Tongue (tissue), 2 donors: Measurements from ENCODE around the gene LRRN3. TPM values are rescaled to one million over a fixed set of nuclear protein-coding genes. Genes with fewer than 3 reads are reported as not detected.

Source experiments
- DNase-seq: peaks from one replicate; pipeline ENCODE4 v3.0.0-alpha.2; 2015
- total RNA-seq: library from RNA; depleted of rRNA; stranded (reverse); fragments of >200 nt; gene quantifications from one replicate; pipeline ENCODE4 v1.2.3, GENCODE V29; 2014

The LRRN3 gene
- total RNA-seq, 1 donor from 2014 or later, result 2.5 TPM

DNA sequence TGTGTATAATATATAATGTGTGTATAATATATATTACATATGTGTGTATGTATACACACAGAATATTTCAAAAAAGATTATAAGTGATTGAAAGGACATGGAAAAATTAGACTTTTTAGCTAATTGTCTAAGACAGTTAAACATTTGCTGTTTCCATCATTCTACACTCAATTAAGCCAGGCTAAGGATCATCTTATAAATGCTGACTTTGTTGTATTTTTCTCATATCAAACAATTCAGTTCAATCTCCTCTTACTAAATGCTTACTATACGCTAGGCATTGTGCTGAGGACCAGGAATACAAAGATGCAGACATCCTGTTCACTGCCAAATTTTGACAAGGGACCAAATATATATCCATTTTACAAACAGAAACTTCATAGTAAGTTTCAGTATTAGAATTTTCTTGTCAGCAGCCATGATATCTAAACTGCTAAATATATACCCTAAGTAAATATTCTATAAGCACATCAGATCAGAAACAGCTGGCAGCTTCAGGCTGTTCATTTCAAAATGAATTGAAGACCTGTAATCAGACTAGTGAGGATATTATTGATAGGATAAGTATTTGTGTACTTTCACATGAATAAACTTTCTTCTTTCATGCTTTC lies 10.3 kb upstream of the LRRN3 start:
- no peak for DNase-seq

GRCh38 chr7:111081546-111082267 lies 9.2 kb upstream of the LRRN3 start:
- DNase-seq, result no peak

DNA sequence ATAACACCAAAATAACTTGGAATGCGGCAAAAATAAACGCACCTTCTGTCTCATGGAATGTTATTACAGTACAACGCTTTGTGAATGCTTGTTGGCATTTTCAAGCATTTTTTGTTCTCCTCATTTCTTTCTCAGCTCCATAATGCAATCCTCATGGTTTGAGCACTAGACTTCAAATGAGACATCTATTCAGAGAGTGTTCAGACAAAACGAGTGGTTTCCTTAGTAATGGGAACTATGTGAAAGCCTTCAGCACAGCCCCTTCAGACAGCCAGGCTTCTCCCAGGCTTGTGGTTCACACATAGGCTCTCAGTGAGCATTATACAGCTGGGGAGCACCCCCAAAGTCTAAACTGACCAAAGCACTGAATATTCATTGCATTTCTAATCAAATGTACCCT lies 8.6 kb upstream of the LRRN3 start:
- DNase-seq, result peak; percentile 17

- no peak for DNase-seq
Observed at GRCh38 chr7:111083413-111083812, 7.5 kb upstream of the LRRN3 start.

DNA sequence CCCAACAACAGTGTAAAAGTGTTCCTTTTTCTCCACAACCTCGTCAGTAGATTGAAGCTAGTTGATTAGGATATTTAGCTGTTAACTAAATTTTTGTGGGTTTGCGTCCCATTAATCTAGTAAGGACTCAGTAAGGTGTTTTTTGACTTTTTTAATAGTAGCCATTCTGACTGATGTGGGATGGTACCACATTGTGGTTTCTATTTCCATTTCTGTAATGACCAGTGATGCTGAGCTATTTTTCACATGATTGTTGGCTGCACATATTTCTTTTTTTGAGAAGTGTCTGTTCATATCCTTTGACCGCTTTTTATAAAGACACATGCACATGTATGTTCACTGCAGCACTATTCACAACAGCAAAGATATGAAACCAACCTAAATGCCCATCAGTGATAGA lies 5.6 kb upstream of the LRRN3 start:
- no peak for DNase-seq

DNA sequence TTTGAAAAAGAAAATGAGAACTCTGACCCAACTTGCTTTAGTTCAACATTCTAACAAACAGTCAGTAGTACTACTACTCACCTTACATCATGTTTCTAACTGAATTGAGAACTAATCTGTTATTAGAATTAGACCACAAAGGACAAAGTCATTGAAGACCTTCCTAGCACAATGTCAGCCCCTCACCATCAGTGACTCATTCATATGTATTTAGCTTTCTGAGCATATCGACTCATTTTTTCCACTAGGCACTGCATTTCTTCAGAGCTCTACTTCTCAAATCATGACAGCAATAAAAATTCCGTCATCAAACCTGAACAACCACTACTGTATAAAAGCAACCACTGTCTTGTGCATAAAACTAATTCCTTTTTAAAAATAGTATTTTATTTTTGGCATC lies 4.4 kb upstream of the LRRN3 start:
- DNase-seq, result no peak

DNA sequence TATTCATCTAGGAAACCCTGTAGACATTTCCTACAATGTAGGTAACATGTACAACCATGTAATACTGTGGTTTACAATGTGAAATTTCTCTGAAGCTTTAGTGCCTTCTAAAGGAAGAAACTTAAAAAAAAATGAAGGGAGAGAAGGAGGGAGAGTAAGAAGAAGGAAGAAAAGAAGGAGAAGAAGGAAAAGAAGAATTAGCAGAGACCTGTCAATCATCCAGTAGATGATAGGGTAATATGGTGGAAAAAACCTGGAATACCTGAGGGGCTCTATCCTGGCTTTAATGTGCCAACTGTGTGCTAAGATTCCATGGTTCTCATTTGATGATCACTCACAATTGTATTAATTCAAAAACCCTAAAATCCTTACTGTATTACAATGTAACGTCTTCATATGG lies 2.6 kb upstream of the LRRN3 start:
- no peak for DNase-seq

GRCh38 chr7:111089822-111090426 lies 1.0 kb upstream of the LRRN3 start:
- DNase-seq, result peak; percentile 68

- DNase-seq, result peak; percentile 48
Observed at GRCh38 chr7:111091593-111092358, 849 bp downstream of the LRRN3 start.

GRCh38 chr7:111092406-111093236 lies 1.7 kb downstream of the LRRN3 start:
- no peak for DNase-seq

- no peak for DNase-seq
Observed at GRCh38 chr7:111093496-111093895, 2.6 kb downstream of the LRRN3 start.

DNA sequence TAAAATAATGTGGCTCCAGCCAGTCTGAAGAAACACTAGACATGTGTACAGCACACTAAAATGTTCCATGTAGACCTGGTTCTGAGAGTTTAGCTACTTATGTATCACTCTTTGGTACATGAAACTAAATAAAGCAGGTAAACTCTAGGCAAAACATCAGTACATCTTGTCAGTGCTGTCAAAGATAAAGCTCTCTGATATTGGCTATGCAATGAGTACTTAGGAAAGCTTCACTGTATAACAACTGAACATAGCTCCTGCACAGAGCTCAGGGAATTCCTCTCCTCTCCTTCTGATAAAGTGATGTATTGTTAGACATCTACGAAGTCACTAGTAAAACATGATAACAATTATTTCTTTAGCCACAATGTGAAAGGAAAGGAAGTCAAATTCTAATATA lies 3.5 kb downstream of the LRRN3 start:
- no peak for DNase-seq

DNA sequence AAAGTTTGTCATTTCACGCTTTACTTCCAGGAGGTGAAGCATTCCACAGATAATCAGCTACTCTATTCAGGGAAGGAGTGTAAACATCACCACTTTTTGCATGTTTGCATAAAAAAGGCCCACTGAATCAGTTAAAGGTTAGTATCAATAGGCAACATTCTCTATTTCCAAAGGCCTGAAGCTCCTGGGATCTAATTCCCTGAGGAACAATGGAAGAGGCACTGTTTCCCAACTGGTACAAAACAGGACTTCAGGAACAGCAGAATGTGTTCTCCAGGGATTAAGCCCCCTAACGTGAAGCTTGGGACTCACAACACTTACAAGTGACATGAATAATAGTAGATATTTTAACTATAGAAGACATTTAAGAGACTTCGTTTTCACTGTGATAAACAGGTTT lies 6.1 kb downstream of the LRRN3 start:
- no peak for DNase-seq

DNA sequence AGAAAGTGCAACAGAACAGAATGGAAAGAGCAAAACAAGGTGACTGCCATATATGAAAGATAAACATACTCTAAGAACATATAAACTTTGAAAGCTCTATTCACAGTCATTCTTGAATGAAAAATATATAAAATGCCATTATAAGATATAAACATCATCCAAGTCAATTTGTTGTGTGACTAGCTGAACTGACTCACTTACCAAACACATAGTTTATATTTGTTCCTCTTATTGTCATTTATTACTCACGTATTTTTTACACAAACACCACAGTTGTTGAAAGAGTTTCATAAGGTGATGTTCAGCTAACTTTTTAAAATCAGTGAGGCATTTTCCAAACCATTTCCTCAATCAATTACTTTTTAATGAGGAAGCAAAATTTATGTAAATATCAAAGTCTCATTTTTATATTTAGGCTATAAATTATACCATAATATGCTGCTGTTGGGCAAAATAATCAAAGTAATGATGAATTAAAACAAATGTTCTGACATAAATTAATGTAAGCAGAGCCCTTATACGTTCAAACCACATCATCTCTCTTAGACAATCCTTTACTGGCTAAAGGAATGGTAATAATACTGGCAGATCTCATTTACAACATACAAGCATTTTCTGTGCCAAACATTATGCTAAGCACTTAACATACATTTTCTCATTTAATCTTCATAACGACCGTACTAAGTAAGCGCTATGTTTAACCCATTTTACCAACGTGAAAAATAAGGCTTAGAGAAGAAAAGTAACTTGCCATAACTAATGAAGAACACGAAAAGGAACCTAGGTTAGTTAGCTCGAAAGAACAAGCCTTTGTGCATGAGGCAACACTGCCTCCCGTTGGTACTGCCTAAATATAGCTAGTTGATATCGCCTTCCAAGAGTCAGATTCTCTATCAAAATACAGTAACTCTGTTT lies 7.3 kb downstream of the LRRN3 start:
- DNase-seq, result peak; percentile 52

- DNase-seq, result no peak
Observed at GRCh38 chr7:111098926-111099250, 8.0 kb downstream of the LRRN3 start.

DNA sequence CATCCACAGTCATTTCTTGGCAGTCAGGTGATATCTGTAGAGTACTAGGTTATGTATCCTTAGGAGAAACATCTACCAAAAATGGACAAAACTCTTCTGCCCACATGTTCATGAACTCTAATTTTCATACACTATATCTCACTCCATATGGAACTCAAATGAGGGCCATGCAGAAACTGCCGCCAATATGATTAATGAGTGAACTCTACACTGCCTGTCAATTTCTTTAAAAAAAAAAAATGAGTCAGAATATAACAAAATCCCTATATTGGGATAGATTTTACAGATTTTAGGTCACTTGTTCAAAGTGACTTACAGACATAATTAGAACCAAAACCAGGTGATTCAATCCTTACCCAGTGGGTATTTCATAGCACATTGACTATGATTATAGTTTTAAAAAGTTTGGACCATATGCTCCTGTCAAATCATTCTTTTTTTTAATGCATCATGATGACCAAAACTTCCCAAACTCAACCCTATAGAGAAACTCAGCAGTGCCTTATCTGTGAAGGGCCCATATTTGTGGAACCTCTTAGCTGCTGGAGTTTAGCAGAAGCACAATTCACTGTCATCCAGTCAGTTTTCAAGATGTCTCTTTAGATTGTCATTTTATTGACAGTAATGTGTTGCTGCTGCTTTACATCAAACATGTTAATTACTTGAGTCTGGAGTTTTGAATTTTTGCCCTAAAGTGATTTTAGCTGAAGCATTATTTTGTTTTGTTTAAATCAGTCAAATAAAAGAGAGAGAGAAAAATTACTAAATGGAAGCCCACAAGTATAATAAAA lies 11.1 kb downstream of the LRRN3 start:
- DNase-seq, result no peak

- DNase-seq, result no peak
Observed at GRCh38 chr7:111103136-111103535, 12.2 kb downstream of the LRRN3 start.

DNA sequence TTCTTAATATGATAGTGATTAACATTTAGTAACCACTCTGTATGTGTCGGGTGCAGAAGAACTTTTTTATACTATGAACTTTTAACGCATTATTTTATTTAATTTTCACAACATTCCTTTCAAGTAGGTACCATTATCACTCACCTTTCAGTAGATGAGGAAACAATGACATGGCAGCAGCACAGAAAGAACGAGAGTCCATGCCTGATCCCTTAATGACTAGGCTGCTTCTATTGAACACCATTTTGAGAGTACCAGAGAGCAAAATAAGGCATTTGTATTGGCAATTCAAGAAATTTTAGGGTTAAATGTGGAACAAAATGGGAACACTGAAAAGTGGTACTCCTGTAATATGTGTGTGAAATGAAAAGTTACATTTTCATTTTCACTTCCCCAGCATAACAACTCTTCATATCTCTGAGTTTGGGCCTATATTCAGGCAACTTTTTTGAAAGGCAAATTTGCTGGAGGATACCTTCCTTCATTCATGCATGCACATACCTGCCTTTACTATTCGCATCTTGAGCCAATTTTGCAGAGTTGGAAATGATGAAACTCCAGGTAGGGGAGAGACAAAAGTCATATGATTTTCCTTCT lies 12.8 kb downstream of the LRRN3 start:
- no peak for DNase-seq

DNA sequence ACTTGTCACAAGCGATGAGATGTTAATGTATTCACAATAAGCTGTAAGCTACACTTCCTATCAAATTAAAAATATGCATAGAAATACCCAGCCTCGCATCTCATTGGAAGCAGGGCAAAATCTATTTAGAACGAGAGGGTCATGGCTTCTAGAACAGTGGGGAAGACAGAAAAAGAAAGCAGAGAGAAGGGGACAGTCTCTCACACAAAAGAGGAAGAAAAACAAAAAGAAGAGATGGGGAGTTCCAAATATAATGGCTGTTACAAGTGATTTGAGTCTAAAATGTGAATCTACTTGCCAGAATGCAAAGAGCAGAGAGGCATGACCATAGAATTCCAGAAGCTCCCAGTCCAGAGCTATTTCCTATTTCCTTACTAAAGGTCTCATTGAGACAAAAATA lies 13.8 kb downstream of the LRRN3 start:
- DNase-seq, result no peak

- DNase-seq, result no peak
Observed at GRCh38 chr7:111105269-111105668, 14.3 kb downstream of the LRRN3 start.
